HEK293T (cell line): Measurements from ENCODE around the gene CHSY3.

Experiments used
- ELF4 ChIP-seq: fragments of 450-650 bp; IDR thresholded peaks from 2 replicates; pipeline ENCODE4 v1.6.1; 2017; ENCODE audit warnings: antibody characterized with exemption
- FOXA1 ChIP-seq: fragments of 450-650 bp; IDR thresholded peaks from 2 replicates; pipeline ENCODE4 v1.6.1; 2016; ENCODE audit warnings: mild to moderate bottlenecking
- FOXK2 ChIP-seq: fragments of 450-650 bp; IDR thresholded peaks from 2 replicates; pipeline ENCODE4 v1.6.1; 2016; ENCODE audit warnings: mild to moderate bottlenecking
- LEF1 ChIP-seq: fragments of 450-650 bp; IDR thresholded peaks from 2 replicates; pipeline ENCODE4 v1.6.1; 2017; ENCODE audit warnings: mild to moderate bottlenecking, borderline replicate concordance
- SP1 ChIP-seq: fragments of 450-650 bp; IDR thresholded peaks from 2 replicates; pipeline ENCODE4 v1.6.1; 2017
- SUZ12 ChIP-seq: fragments of 450-650 bp; IDR thresholded peaks from 2 replicates; pipeline ENCODE4 v1.6.1; 2016; ENCODE audit warnings: mild to moderate bottlenecking
- TARDBP ChIP-seq: fragments of 450-650 bp; IDR thresholded peaks from 2 replicates; pipeline ENCODE4 v1.6.1; 2016
- TF ChIP-seq, protein P1 (sequence below): fragments of 450-650 bp; IDR thresholded peaks from 2 replicates; pipeline ENCODE4 v1.6.1; 2016

- TF ChIP-seq, protein P1, sequence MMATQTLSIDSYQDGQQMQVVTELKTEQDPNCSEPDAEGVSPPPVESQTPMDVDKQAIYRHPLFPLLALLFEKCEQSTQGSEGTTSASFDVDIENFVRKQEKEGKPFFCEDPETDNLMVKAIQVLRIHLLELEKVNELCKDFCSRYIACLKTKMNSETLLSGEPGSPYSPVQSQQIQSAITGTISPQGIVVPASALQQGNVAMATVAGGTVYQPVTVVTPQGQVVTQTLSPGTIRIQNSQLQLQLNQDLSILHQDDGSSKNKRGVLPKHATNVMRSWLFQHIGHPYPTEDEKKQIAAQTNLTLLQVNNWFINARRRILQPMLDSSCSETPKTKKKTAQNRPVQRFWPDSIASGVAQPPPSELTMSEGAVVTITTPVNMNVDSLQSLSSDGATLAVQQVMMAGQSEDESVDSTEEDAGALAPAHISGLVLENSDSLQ, result no peak
- no peak for TF ChIP-seq FOXA1
- no peak for TF ChIP-seq SUZ12
- TF ChIP-seq ELF4, result no peak
- TF ChIP-seq TARDBP, result no peak
- no peak for TF ChIP-seq SP1
- TF ChIP-seq LEF1, result no peak
- no peak for TF ChIP-seq FOXK2
Measured at GRCh38 chr5:130183115-130183514, 278.9 kb downstream of the CHSY3 start.
